Measurements from ENCODE around the gene SPDYE1. TPM values are rescaled to one million over a fixed set of nuclear protein-coding genes. Genes with fewer than 3 reads are reported as not detected.

Gene SPDYE1
- total and polyA plus RNA-seq, 7 donors: not detected

GRCh38 chr7:44042221-44042620 is 44.5 kb downstream of the SPDYE1 start:
- Histone ChIP-seq H3K27me3 (ENCODE audit: insufficient read depth in 3 of 3, low read length in 2 of 3) (no peaks in the 10 kb centered on the region), H3K4me3 (no peak overlapping the region), H3K27ac (no peak overlapping the region), H3K4me1 (peaks cover 25% of the 10 kb centered on the region), H3K36me3 (ENCODE audit: insufficient read depth in 1 of 2, low read depth in 1 of 2) (peaks cover 0 to 9% of the 10 kb centered on the region in 2 donors), H3K9me3 (no peaks in the 10 kb centered on the region)
- intact Hi-C loops (cut with DNase I): loop anchor here in 1 of 2 donors (5.0 kb wide), 1 partner anchor 40 kb away; the partner anchor contains the start of gene POLM
- DNase-seq (no peak), ATAC-seq (no peak)
- WGBS, 3 donors: 75 to 86% (median 81%) methylated on average over 2 of the region's 2 CpGs
- TF ChIP-seq CTCF (IDR thresholded peaks at IDR 0.05): no peak

- 15 to 30% (median 25%) methylated on average over 8 of the region's 8 CpGs for WGBS, 3 donors
- Histone ChIP-seq H3K27ac (peak overlapping the region; percentile 94), H3K9me3 (no peaks in the 10 kb centered on the region), H3K4me3 (peak overlapping the region; percentile 91), H3K36me3 (ENCODE audit: insufficient read depth in 1 of 2, low read depth in 1 of 2) (peaks cover 0 to 13% of the 10 kb centered on the region in 2 donors), H3K27me3 (ENCODE audit: insufficient read depth in 3 of 3, low read length in 2 of 3) (no peaks in the 10 kb centered on the region), H3K4me1 (peaks cover 25% of the 10 kb centered on the region)
- ATAC-seq: no peak
- peak in 1 of 2 donors; percentile 23 for DNase-seq
- intact Hi-C loops (cut with DNase I): loop anchor here in 1 of 2 donors (5.0 kb wide), 1 partner anchor 38 kb away; the partner anchor contains the start of gene POLM
- no peak for TF ChIP-seq CTCF (IDR thresholded peaks at IDR 0.05)
Measured at GRCh38 chr7:44043902-44044301, 46.2 kb downstream of the SPDYE1 start.

GRCh38 chr7:44044315-44045225 is 46.9 kb downstream of the SPDYE1 start, which contains the start of gene DBNL:
TSS of gene DBNL (plus strand) at chr7:44044702. CDS start at chr7:44044738, 36 bp downstream.
- H3K36me3 ChIP-seq (ENCODE audit: insufficient read depth in 1 of 2, low read depth in 1 of 2): peaks cover 0 to 14% of the 10 kb centered on the region in 2 donors
- 0 to 1% (median 1%) methylated on average over 69 to 74 of the region's 74 CpGs for WGBS, 3 donors
- no peaks in the 10 kb centered on the region for H3K9me3 ChIP-seq
- peak within 1 kb of the TSS; percentile 91 for H3K4me3 ChIP-seq
- TF ChIP-seq CTCF (IDR thresholded peaks at IDR 0.05): no peak
- H3K27ac ChIP-seq: peak within 1 kb of the TSS; percentile 94
- no peaks in the 10 kb centered on the region for H3K27me3 ChIP-seq (ENCODE audit: insufficient read depth in 3 of 3, low read length in 2 of 3)
- peaks cover 25% of the 10 kb centered on the region for H3K4me1 ChIP-seq
- intact Hi-C loops (cut with DNase I): loop anchor here in 1 of 2 donors (5.0 kb wide), 1 partner anchor 38 kb away; the partner anchor contains the start of gene POLM
- ATAC-seq (peak; percentile 91 to 96 (median 94)), DNase-seq (peak; percentile 96 to 97)

GRCh38 chr7:44045226-44046014 is 47.7 kb downstream of the SPDYE1 start:
- ATAC-seq (no peak), DNase-seq (peak in 1 of 2 donors; percentile 6)
- H3K36me3 ChIP-seq (ENCODE audit: insufficient read depth in 1 of 2, low read depth in 1 of 2): peaks cover 0 to 23% of the 10 kb centered on the region in 2 donors
- no peak for TF ChIP-seq CTCF (IDR thresholded peaks at IDR 0.05)
- H3K27me3 ChIP-seq (ENCODE audit: insufficient read depth in 3 of 3, low read length in 2 of 3): no peaks in the 10 kb centered on the region
- H3K27ac ChIP-seq: peak overlapping the region; percentile 94
- intact Hi-C loops (cut with DNase I): no loop called here
- 23 to 26% (median 24%) methylated on average over 14 to 15 of the region's 15 CpGs for WGBS, 3 donors
- no peaks in the 10 kb centered on the region for H3K9me3 ChIP-seq
- H3K4me3 ChIP-seq: peak overlapping the region; percentile 91
- peaks cover 25% of the 10 kb centered on the region for H3K4me1 ChIP-seq

All from psoas muscle (tissue), 8 donors.